Gastroesophageal sphincter (tissue), 4 donors: ENCODE results near the gene MKLN1. TPM values are rescaled to one million over a fixed set of nuclear protein-coding genes. Genes with fewer than 3 reads are reported as not detected.
"Not testable (repeated sequence)": the region's sequence is repeated elsewhere in the genome, so short reads cannot be mapped to it uniquely, and the experiment has no call there.

Experiments
- ATAC-seq: fragments of 150-250 bp; one replicate; pipeline ENCODE4 v1.9.1; 2016; ENCODE audit warnings: mild to moderate bottlenecking, moderate library complexity
- H3K27ac ChIP-seq, 4 donors: fragments of 200-600 bp; sonication (generic) in 3 of 4; 1 replicate in 3 of 4; 2 replicates in 1 of 4; pipeline ENCODE4 v1.5.1; 2016 to 2019
- H3K27me3 ChIP-seq: fragments of 200-600 bp; sonication (generic); one replicate; pipeline ENCODE4 v1.5.1; 2019
- H3K36me3 ChIP-seq, 2 donors: fragments of 200-600 bp; sonication (generic); one replicate each; pipeline ENCODE4 v1.5.1; 2019; ENCODE audit warnings: control low read depth in 1 of 2
- H3K4me1 ChIP-seq, 3 donors: fragments of 200-600 bp; sonication (generic); 1 replicate in 2 of 3; 2 replicates in 1 of 3; pipeline ENCODE4 v1.5.1; 2016 to 2019; ENCODE audit warnings: control low read depth in 2 of 3
- H3K4me3 ChIP-seq, 2 donors: fragments of 200-600 bp; sonication (generic); one replicate each; pipeline ENCODE4 v1.5.1; 2019; ENCODE audit warnings: mild to moderate bottlenecking in 1 of 2, moderate library complexity in 1 of 2
- H3K9me3 ChIP-seq, 3 donors: fragments of 200-600 bp; sonication (generic); one replicate each; pipeline ENCODE4 v1.5.1; 2017 to 2019; ENCODE audit warnings: control low read depth in 2 of 3
- EP300 ChIP-seq: sonication (generic); formaldehyde crosslinking; IDR thresholded peaks from one replicate; pipeline ENCODE4 v1.6.1; 2017; ENCODE audit warnings: antibody characterized with exemption, mild to moderate bottlenecking
- POLR2A ChIP-seq, 2 donors: fragments of 450-650 bp; IDR thresholded peaks; one replicate each; pipeline ENCODE4 v1.6.1; 2017; ENCODE audit warnings: antibody characterized with exemption in 2 of 2, mild to moderate bottlenecking in 2 of 2, moderate library complexity in 1 of 2
- POLR2AphosphoS5 ChIP-seq: sonication (generic); formaldehyde crosslinking; IDR thresholded peaks from one replicate; pipeline ENCODE4 v1.6.1; 2017; ENCODE audit warnings: antibody characterized with exemption
- WGBS, 2 donors: methylation state at CpG; one replicate each; pipeline ENCODE4 v1.1.5; 2018; ENCODE audit warnings: low coverage in 1 of 2; 5-methylcytosine and 5-hydroxymethylcytosine counted together
- total RNA-seq, 4 donors: library from RNA; depleted of rRNA; stranded (reverse); fragments of >200 nt; gene quantifications; one replicate each; pipeline ENCODE4 v1.1.0, GENCODE V29; 2016
- TF ChIP-seq, protein P1 (sequence below), 4 experiments: fragments of 200-600 bp in 2 of 4; fragments of 450-650 bp in 2 of 4; sonication (generic) in 1 of 4; IDR thresholded peaks; one replicate each; pipeline ENCODE4 v1.5.1; 2017 to 2019; ENCODE audit warnings: antibody characterized with exemption in 4 of 4, mild to moderate bottlenecking in 2 of 4, moderate library complexity in 2 of 4

The MKLN1 gene
- total RNA-seq, 4 donors from 2014 or later = 40.4 to 82.8 (median 58.6) TPM

DNA sequence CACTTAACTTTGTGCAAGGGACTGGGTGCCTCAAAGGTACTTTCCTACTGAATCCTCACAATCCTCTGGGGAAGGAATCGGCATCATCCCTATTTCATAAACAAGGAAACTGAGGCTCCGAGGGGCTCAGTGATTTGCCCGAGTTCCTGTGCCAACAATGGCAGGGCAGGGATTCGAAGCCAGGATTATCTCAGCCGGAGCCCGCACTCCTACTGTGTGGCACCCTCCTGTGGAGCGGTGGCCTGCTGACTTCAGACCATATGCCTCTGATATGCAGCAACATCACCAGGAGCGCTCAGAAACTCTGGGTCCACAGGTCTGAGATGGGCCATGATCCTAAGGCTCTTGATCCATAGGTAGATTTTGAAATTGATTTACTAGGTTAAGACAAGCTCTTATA lies 182.1 kb downstream of the MKLN1 start:
- Histone ChIP-seq H3K36me3 (peaks cover 0 to 27% of the 10 kb centered on the region in 2 donors), H3K4me3 (no peak overlapping the region), H3K27me3 (no peaks in the 10 kb centered on the region), H3K4me1 (peaks cover 0 to 48% (median 3%) of the 10 kb centered on the region in 3 donors), H3K27ac (no peak overlapping the region), H3K9me3 (no peaks in the 10 kb centered on the region)
- TF ChIP-seq POLR2AphosphoS5 = no peak
- no peak for TF ChIP-seq POLR2A (IDR thresholded peaks at IDR 0.05)
- TF ChIP-seq, protein P1, sequence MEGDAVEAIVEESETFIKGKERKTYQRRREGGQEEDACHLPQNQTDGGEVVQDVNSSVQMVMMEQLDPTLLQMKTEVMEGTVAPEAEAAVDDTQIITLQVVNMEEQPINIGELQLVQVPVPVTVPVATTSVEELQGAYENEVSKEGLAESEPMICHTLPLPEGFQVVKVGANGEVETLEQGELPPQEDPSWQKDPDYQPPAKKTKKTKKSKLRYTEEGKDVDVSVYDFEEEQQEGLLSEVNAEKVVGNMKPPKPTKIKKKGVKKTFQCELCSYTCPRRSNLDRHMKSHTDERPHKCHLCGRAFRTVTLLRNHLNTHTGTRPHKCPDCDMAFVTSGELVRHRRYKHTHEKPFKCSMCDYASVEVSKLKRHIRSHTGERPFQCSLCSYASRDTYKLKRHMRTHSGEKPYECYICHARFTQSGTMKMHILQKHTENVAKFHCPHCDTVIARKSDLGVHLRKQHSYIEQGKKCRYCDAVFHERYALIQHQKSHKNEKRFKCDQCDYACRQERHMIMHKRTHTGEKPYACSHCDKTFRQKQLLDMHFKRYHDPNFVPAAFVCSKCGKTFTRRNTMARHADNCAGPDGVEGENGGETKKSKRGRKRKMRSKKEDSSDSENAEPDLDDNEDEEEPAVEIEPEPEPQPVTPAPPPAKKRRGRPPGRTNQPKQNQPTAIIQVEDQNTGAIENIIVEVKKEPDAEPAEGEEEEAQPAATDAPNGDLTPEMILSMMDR (IDR thresholded peaks at IDR 0.05) = no peak
- no peak for TF ChIP-seq EP300
- WGBS, 2 donors = 100% methylated on average over 1 of the region's 8 CpGs; no CpG with 5 or more reads in 1 of the 2 donors
- no peak for ATAC-seq

GRCh38 chr7:131511071-131511470 lies 183.4 kb downstream of the MKLN1 start:
- H3K4me1 ChIP-seq = peaks cover 0 to 47% (median 3%) of the 10 kb centered on the region in 3 donors
- WGBS, 2 donors = 80% methylated on average over 1 of the region's 9 CpGs; no CpG with 5 or more reads in 1 of the 2 donors
- H3K27ac ChIP-seq = peak overlapping the region in 1 of 4 donors; percentile 45
- no peaks in the 10 kb centered on the region for H3K27me3 ChIP-seq
- H3K4me3 ChIP-seq = no peak overlapping the region
- H3K9me3 ChIP-seq = no peaks in the 10 kb centered on the region
- TF ChIP-seq POLR2A (IDR thresholded peaks at IDR 0.05) (no peak), EP300 (no peak), POLR2AphosphoS5 (no peak)
- TF ChIP-seq, protein P1 (IDR thresholded peaks at IDR 0.05) = no peak
- no peak for ATAC-seq
- H3K36me3 ChIP-seq = peaks cover 0 to 25% of the 10 kb centered on the region in 2 donors

DNA sequence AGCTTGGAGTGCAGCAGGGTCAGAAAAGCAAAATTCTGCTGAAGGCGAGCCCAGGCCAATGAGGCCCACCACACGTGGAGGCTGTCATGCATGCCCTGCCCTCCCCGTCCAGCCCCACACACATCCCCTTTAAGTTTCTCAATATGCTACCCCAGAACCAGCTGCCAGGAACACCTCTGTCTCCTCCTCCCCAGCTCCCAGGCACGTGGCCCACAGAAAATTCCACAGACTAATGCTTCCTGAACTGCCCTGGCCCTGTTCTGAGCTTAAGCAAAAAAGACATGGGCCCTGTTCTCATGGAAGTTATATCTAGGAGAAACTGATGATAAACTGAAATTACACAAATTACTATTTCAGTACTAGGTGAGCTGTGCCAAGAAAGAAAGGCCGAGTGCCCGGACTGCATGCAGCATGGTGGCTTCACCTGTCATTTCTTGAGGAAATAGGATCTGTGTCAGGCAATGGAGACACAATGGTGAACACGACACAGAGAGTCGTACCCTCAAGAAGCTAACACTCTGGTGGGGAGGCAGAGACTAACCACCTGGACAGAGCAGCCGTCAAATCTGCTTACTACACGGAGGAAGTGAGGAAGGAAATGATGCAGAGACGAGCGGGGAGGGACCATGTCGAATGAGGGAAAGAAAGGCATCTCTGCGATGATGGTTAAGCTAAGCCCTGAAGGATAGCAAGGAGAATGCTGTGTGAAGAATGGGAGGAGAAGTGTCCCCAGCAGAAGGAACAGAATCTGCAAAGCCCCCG lies 184.3 kb downstream of the MKLN1 start:
- 63 to 72% methylated on average over 9 of the region's 15 CpGs for WGBS, 2 donors
- Histone ChIP-seq H3K4me3 (no peak overlapping the region), H3K9me3 (no peaks in the 10 kb centered on the region), H3K4me1 (peaks cover 0 to 47% (median 3%) of the 10 kb centered on the region in 3 donors), H3K27me3 (no peaks in the 10 kb centered on the region), H3K27ac (peak overlapping the region in 3 of 4 donors; percentile 29 to 45 (median 38)), H3K36me3 (peaks cover 0 to 18% of the 10 kb centered on the region in 2 donors)
- TF ChIP-seq POLR2A (IDR thresholded peaks at IDR 0.05) = no peak
- no peak for TF ChIP-seq POLR2AphosphoS5
- TF ChIP-seq, protein P1 (IDR thresholded peaks at IDR 0.05) = no peak
- TF ChIP-seq EP300 = no peak
- ATAC-seq = no peak

DNA sequence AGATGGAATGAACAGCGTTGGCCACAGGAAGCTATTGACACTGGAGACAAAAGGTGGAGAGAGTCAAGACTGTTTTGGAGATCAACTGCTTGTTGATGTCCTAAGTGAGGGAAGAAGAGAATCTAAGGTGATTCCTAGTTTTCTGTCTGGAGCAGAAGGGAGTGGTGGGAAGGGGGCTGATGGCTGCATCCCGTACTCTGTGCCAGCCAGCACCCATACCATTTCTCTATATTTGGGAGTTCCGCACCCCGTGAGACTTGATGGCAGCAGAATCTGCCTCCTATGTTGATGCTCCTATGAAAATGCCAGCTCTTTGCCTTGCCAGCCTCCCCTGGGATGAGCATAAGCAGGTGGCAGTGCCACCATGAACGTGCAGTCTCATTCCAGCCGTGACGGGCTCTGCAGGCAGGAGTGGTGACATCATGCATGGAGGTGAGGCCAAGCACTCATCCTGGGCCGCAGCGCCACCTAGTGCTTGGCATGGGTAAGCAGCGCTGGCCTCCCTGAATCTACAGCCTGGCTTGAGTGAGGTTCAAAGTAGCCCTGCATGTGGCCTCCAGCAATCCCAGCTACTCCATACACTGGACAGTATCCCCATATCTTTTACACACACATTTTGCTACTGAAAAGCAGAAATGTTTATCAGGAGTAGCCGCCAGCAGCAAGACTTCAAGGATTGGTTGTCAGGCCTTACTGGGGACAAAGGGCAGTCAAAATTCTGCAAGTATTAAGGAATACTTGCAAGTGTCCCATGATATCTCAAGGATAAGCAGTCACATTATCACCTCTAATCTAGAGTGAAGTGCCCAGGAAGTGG lies 185.8 kb downstream of the MKLN1 start:
- TF ChIP-seq POLR2AphosphoS5 (peak; percentile 60), POLR2A (IDR thresholded peaks at IDR 0.05) (no peak)
- TF ChIP-seq, protein P1 (IDR thresholded peaks at IDR 0.05) = peak; percentile 79 to 95 (median 88)
- 70 to 80% methylated on average over 4 to 5 of the region's 11 CpGs for WGBS, 2 donors

GRCh38 chr7:131515471-131515870 lies 187.8 kb downstream of the MKLN1 start:
- H3K27me3 ChIP-seq, H3K36me3 ChIP-seq, ATAC-seq, H3K27ac ChIP-seq, H3K9me3 ChIP-seq, H3K4me3 ChIP-seq: not testable (repeated sequence)
- H3K4me1 ChIP-seq = peaks cover 0 to 41% (median 0%) of the 10 kb centered on the region in 3 donors
- WGBS, 2 donors = 85 to 88% methylated on average over 4 to 7 of the region's 7 CpGs

More for the DNA sequence above, 185.8 kb downstream of the MKLN1 start:
- H3K36me3 ChIP-seq = peaks cover 0 to 18% of the 10 kb centered on the region in 2 donors
- peak; percentile 93 for ATAC-seq
- H3K9me3 ChIP-seq = no peaks in the 10 kb centered on the region
- no peak overlapping the region for H3K4me3 ChIP-seq
- peak overlapping the region in 2 of 4 donors; percentile 3 to 22 for H3K27ac ChIP-seq
- no peaks in the 10 kb centered on the region for H3K27me3 ChIP-seq
- H3K4me1 ChIP-seq = peaks cover 0 to 37% (median 0%) of the 10 kb centered on the region in 3 donors
